ENCODE data around the gene EDA2R.

Gene EDA2R

GRCh38 chrX:66638591-66639500 lies at the start of gene EDA2R:
TSS of gene EDA2R (minus strand) at chrX:66639078. CDS start at chrX:66616020, 23,058 bp downstream.
- DNase-seq = peak; percentile 2

GRCh38 chrX:66684196-66684595 lies 45.3 kb upstream of the EDA2R start:
- DNase-seq = no peak

- no peak for DNase-seq
These were observed 41.6 kb upstream of the EDA2R start for GRCh38 chrX:66680451-66680850.

- DNase-seq = no peak
These were observed 38.6 kb upstream of the EDA2R start for GRCh38 chrX:66677430-66677829.

GRCh38 chrX:66676990-66677389 lies 38.1 kb upstream of the EDA2R start:
- DNase-seq = no peak

GRCh38 chrX:66676413-66676812 lies 37.5 kb upstream of the EDA2R start:
- no peak for DNase-seq

- no peak for DNase-seq
These were observed 36.7 kb upstream of the EDA2R start for GRCh38 chrX:66675541-66675940.

GRCh38 chrX:66674506-66674905 lies 35.6 kb upstream of the EDA2R start:
- no peak for DNase-seq

GRCh38 chrX:66672106-66672505 lies 33.2 kb upstream of the EDA2R start:
- no peak for DNase-seq

GRCh38 chrX:66654411-66654810 lies 15.5 kb upstream of the EDA2R start:
- no peak for DNase-seq

GRCh38 chrX:66635360-66635759 lies 3.5 kb downstream of the EDA2R start:
- no peak for DNase-seq

- DNase-seq = no peak
These were observed 4.6 kb downstream of the EDA2R start for GRCh38 chrX:66634272-66634671.

GRCh38 chrX:66633541-66633940 lies 5.3 kb downstream of the EDA2R start:
- DNase-seq = no peak

- DNase-seq = no peak
These were observed 5.9 kb downstream of the EDA2R start for GRCh38 chrX:66632981-66633380.

- no peak for DNase-seq
These were observed 6.4 kb downstream of the EDA2R start for GRCh38 chrX:66632473-66632872.

- no peak for DNase-seq
These were observed 13.4 kb downstream of the EDA2R start for GRCh38 chrX:66625525-66625924.

- DNase-seq = no peak
These were observed 16.7 kb downstream of the EDA2R start for GRCh38 chrX:66622209-66622608.

- no peak for DNase-seq
These were observed 21.9 kb downstream of the EDA2R start for GRCh38 chrX:66616944-66617343.

GRCh38 chrX:66602381-66602938 lies 36.4 kb downstream of the EDA2R start:
- no peak for DNase-seq

GRCh38 chrX:66601522-66601921 lies 37.4 kb downstream of the EDA2R start:
- no peak for DNase-seq

- no peak for DNase-seq
These were observed 59.7 kb downstream of the EDA2R start for GRCh38 chrX:66579219-66579618.

- no peak for DNase-seq
These were observed 84.9 kb downstream of the EDA2R start for GRCh38 chrX:66553973-66554372.

- no peak for DNase-seq
These were observed 91.0 kb downstream of the EDA2R start for GRCh38 chrX:66547847-66548369.

All from activated T-cell treated with anti-CD3 and anti-CD28 coated beads for 4 hours (primary cell).